Measurements from ENCODE around the gene DEXI. TPM values are rescaled to one million over a fixed set of nuclear protein-coding genes. Genes with fewer than 3 reads are reported as not detected.

Gene DEXI
- total and polyA plus RNA-seq, 2 of the 13 experiments (the other 11 are each of a cell fraction or from before 2014, with no cell fraction given), result 51.5 to 70.4 TPM

DNA sequence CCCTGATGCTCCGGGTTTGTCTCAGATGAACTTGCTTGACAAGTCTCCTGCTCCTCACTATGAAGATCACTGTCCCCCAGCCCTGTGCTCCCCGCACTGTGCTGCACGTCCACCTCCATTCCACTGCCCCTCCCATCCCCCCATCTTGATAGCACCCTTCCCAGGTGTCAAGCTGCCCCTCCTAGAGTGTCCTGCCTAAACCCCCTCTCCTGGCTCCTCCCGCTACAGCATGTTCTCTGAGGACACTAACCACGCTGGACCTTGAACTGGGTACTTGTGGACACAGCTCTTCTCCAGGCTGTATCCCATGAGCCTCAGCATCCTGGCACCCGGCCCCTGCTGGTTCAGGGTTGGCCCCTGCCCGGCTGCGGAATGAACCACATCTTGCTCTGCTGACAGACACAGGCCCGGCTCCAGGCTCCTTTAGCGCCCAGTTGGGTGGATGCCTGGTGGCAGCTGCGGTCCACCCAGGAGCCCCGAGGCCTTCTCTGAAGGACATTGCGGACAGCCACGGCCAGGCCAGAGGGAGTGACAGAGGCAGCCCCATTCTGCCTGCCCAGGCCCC lies 18.5 kb downstream of the DEXI start (continued):
- TF ChIP-seq, protein P1, sequence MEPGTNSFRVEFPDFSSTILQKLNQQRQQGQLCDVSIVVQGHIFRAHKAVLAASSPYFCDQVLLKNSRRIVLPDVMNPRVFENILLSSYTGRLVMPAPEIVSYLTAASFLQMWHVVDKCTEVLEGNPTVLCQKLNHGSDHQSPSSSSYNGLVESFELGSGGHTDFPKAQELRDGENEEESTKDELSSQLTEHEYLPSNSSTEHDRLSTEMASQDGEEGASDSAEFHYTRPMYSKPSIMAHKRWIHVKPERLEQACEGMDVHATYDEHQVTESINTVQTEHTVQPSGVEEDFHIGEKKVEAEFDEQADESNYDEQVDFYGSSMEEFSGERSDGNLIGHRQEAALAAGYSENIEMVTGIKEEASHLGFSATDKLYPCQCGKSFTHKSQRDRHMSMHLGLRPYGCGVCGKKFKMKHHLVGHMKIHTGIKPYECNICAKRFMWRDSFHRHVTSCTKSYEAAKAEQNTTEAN (CRISPR knock-in tag; conservative IDR thresholded peaks at IDR 0.05), result no peak
- no peak for TF ChIP-seq ZNF446 (CRISPR knock-in tag; IDR thresholded peaks at IDR 0.05)
- no peak for TF ChIP-seq ZBTB1 (CRISPR knock-in tag; IDR thresholded peaks at IDR 0.05; ENCODE audit: borderline replicate concordance)
- TF ChIP-seq ZNF709 (CRISPR knock-in tag; IDR thresholded peaks at IDR 0.05), result no peak
- TF ChIP-seq, protein P2, sequence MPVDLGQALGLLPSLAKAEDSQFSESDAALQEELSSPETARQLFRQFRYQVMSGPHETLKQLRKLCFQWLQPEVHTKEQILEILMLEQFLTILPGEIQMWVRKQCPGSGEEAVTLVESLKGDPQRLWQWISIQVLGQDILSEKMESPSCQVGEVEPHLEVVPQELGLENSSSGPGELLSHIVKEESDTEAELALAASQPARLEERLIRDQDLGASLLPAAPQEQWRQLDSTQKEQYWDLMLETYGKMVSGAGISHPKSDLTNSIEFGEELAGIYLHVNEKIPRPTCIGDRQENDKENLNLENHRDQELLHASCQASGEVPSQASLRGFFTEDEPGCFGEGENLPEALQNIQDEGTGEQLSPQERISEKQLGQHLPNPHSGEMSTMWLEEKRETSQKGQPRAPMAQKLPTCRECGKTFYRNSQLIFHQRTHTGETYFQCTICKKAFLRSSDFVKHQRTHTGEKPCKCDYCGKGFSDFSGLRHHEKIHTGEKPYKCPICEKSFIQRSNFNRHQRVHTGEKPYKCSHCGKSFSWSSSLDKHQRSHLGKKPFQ (CRISPR knock-in tag; IDR thresholded peaks at IDR 0.05; ENCODE audit: insufficient replicate concordance), result no peak
- TF ChIP-seq YEATS2 (CRISPR knock-in tag; IDR thresholded peaks at IDR 0.05; ENCODE audit: borderline replicate concordance), result peak; percentile 53; the same call in 1 of the 2 replicates
- TF ChIP-seq MIER3 (CRISPR knock-in tag; IDR thresholded peaks at IDR 0.05; ENCODE audit: borderline replicate concordance), result peak; percentile 69; the same call in 1 of the 2 replicates
- TF ChIP-seq KDM2A (CRISPR knock-in tag; IDR thresholded peaks at IDR 0.05; ENCODE audit: borderline replicate concordance, low read depth), result peak; percentile 44; the same call in 1 of the 2 replicates
- TF ChIP-seq, protein P3, sequence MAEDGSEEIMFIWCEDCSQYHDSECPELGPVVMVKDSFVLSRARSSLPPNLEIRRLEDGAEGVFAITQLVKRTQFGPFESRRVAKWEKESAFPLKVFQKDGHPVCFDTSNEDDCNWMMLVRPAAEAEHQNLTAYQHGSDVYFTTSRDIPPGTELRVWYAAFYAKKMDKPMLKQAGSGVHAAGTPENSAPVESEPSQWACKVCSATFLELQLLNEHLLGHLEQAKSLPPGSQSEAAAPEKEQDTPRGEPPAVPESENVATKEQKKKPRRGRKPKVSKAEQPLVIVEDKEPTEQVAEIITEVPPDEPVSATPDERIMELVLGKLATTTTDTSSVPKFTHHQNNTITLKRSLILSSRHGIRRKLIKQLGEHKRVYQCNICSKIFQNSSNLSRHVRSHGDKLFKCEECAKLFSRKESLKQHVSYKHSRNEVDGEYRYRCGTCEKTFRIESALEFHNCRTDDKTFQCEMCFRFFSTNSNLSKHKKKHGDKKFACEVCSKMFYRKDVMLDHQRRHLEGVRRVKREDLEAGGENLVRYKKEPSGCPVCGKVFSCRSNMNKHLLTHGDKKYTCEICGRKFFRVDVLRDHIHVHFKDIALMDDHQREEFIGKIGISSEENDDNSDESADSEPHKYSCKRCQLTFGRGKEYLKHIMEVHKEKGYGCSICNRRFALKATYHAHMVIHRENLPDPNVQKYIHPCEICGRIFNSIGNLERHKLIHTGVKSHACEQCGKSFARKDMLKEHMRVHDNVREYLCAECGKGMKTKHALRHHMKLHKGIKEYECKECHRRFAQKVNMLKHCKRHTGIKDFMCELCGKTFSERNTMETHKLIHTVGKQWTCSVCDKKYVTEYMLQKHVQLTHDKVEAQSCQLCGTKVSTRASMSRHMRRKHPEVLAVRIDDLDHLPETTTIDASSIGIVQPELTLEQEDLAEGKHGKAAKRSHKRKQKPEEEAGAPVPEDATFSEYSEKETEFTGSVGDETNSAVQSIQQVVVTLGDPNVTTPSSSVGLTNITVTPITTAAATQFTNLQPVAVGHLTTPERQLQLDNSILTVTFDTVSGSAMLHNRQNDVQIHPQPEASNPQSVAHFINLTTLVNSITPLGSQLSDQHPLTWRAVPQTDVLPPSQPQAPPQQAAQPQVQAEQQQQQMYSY (CRISPR knock-in tag; IDR thresholded peaks at IDR 0.05), result no peak
- TF ChIP-seq, protein P4, sequence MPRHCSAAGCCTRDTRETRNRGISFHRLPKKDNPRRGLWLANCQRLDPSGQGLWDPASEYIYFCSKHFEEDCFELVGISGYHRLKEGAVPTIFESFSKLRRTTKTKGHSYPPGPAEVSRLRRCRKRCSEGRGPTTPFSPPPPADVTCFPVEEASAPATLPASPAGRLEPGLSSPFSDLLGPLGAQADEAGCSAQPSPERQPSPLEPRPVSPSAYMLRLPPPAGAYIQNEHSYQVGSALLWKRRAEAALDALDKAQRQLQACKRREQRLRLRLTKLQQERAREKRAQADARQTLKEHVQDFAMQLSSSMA (CRISPR knock-in tag; IDR thresholded peaks at IDR 0.05), result 0 out of 2 replicates have a peak, but pooled peaks have one; percentile 54
- TF ChIP-seq ZKSCAN5 (CRISPR knock-in tag; IDR thresholded peaks at IDR 0.05), result no peak
- TF ChIP-seq BCL6 (CRISPR knock-in tag; IDR thresholded peaks at IDR 0.05), result 0 out of 2 replicates have a peak, but pooled peaks have one; percentile 39
- no peak for TF ChIP-seq SALL2 (CRISPR knock-in tag; IDR thresholded peaks at IDR 0.05)
- TF ChIP-seq SRF (IDR thresholded peaks at IDR 0.05; ENCODE audit: low read depth, low read length), result no peak
- no peak for TF ChIP-seq TGIF2 (CRISPR knock-in tag; IDR thresholded peaks at IDR 0.05)
- no peak for TF ChIP-seq RORA (CRISPR knock-in tag; IDR thresholded peaks at IDR 0.05)
- TF ChIP-seq ZNF354B (CRISPR knock-in tag; IDR thresholded peaks at IDR 0.05), result no peak
- TF ChIP-seq, protein P5, sequence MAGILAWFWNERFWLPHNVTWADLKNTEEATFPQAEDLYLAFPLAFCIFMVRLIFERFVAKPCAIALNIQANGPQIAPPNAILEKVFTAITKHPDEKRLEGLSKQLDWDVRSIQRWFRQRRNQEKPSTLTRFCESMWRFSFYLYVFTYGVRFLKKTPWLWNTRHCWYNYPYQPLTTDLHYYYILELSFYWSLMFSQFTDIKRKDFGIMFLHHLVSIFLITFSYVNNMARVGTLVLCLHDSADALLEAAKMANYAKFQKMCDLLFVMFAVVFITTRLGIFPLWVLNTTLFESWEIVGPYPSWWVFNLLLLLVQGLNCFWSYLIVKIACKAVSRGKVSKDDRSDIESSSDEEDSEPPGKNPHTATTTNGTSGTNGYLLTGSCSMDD (CRISPR knock-in tag; IDR thresholded peaks at IDR 0.05), result no peak
- TF ChIP-seq, protein P6, sequence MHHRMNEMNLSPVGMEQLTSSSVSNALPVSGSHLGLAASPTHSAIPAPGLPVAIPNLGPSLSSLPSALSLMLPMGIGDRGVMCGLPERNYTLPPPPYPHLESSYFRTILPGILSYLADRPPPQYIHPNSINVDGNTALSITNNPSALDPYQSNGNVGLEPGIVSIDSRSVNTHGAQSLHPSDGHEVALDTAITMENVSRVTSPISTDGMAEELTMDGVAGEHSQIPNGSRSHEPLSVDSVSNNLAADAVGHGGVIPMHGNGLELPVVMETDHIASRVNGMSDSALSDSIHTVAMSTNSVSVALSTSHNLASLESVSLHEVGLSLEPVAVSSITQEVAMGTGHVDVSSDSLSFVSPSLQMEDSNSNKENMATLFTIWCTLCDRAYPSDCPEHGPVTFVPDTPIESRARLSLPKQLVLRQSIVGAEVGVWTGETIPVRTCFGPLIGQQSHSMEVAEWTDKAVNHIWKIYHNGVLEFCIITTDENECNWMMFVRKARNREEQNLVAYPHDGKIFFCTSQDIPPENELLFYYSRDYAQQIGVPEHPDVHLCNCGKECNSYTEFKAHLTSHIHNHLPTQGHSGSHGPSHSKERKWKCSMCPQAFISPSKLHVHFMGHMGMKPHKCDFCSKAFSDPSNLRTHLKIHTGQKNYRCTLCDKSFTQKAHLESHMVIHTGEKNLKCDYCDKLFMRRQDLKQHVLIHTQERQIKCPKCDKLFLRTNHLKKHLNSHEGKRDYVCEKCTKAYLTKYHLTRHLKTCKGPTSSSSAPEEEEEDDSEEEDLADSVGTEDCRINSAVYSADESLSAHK (CRISPR knock-in tag; IDR thresholded peaks at IDR 0.05; ENCODE audit: borderline replicate concordance), result no peak
